A549 treated with dexamethasone at 1 μM for 4 hours (cell line): ENCODE measurements around the gene RNF212B. TPM values are rescaled to one million over a fixed set of nuclear protein-coding genes. Genes with fewer than 3 reads are reported as not detected.

Source experiments
- total RNA-seq: library from RNA; stranded (reverse); fragments of 200-300 nt; extraction: Qiagen RNA extraction; gene quantifications from 5 replicates; pipeline ENCODE4 v1.2.3, GENCODE V29; 2022

RNF212B gene
- total RNA-seq, result not detected in 5 replicates

GRCh38 chr14:23237772-23238594 is at the start of gene RNF212B:
RNF212B (plus strand) TSS chr14:23237936; CDS start chr14:23240346, 2,410 bp downstream.

GRCh38 chr14:23286020-23286901 is 48.5 kb downstream of the RNF212B start, which contains the start of gene HOMEZ:
HOMEZ (minus strand) TSS chr14:23286132; CDS start chr14:23285952, 180 bp downstream.

GRCh38 chr14:23302290-23303225 is 64.8 kb downstream of the RNF212B start, which contains the start of gene PPP1R3E:
PPP1R3E (minus strand) TSS chr14:23302859; CDS start chr14:23302576, 283 bp downstream.

GRCh38 chr14:23306412-23307145 is 68.8 kb downstream of the RNF212B start, which contains the start of gene BCL2L2:
BCL2L2 (plus strand) TSS chr14:23306833; CDS start chr14:23307768, 935 bp downstream.

GRCh38 chr14:23320584-23321571 is 83.1 kb downstream of the RNF212B start, which contains the start of gene PABPN1:
PABPN1 (plus strand) TSS chr14:23321457; CDS start chr14:23321470, 13 bp downstream.

Other genes starting within 250 kb of the RNF212B start
- 2.7 to 3.9 TPM (median 3.6 TPM) in 5 replicates for gene C14orf93, start 227.8 kb upstream of the RNF212B start, total RNA-seq
- 285 to 323 TPM (median 302 TPM) in 5 replicates for gene PSMB5, start 203.0 kb upstream of the RNF212B start, total RNA-seq
- gene PSMB11, start 195.7 kb upstream of the RNF212B start, total RNA-seq, result not detected in 5 replicates
- 2.1 to 4.4 TPM (median 3.8 TPM) in 5 replicates for gene CDH24, start 180.4 kb upstream of the RNF212B start, total RNA-seq
- 80.5 to 104 TPM (median 99.1 TPM) in 5 replicates for gene ACIN1, start 142.8 kb upstream of the RNF212B start, total RNA-seq
- gene C14orf119, start 142.4 kb upstream of the RNF212B start, total RNA-seq, result 77.4 to 90.2 TPM (median 85.3 TPM) in 5 replicates
- 0.06 TPM in 1 of 5 replicates, not detected in the others for gene CIROP, start 132.9 kb upstream of the RNF212B start, total RNA-seq
- gene CEBPE, start 118.7 kb upstream of the RNF212B start, total RNA-seq, result not detected in 5 replicates
- gene SLC7A8, start 54.3 kb upstream of the RNF212B start, total RNA-seq, result 2.1 to 3.2 TPM (median 2.8 TPM) in 5 replicates
- gene HOMEZ, start 48.2 kb downstream of the RNF212B start, total RNA-seq, result 8.0 to 9.6 TPM (median 8.9 TPM) in 5 replicates
- gene PPP1R3E, start 64.9 kb downstream of the RNF212B start, total RNA-seq, result 3.0 to 4.2 TPM (median 4.2 TPM) in 5 replicates
- gene BCL2L2, start 68.9 kb downstream of the RNF212B start, total RNA-seq, result 14.5 to 19.0 TPM (median 15.2 TPM) in 5 replicates
- 126 to 152 TPM (median 151 TPM) in 5 replicates for gene PABPN1, start 83.5 kb downstream of the RNF212B start, total RNA-seq
- gene SLC22A17, start 115.0 kb downstream of the RNF212B start, total RNA-seq, result 5.2 to 8.3 TPM (median 6.2 TPM) in 5 replicates
- not detected in 5 replicates for gene EFS, start 127.2 kb downstream of the RNF212B start, total RNA-seq
- not detected in 5 replicates for gene IL25, start 134.9 kb downstream of the RNF212B start, total RNA-seq
- gene CMTM5, start 139.1 kb downstream of the RNF212B start, total RNA-seq, result not detected in 5 replicates
- 0.05 to 0.15 TPM (median 0.12 TPM) in 5 replicates for gene MYH6, start 170.3 kb downstream of the RNF212B start, total RNA-seq
- gene MYH7, start 197.7 kb downstream of the RNF212B start, total RNA-seq, result 0.02 TPM in 1 of 5 replicates, not detected in the others
- 59.7 to 73.7 TPM (median 61.6 TPM) in 5 replicates for gene NGDN, start 231.8 kb downstream of the RNF212B start, total RNA-seq